Measurements from ENCODE around the gene CBLB. TPM values are rescaled to one million over a fixed set of nuclear protein-coding genes. Genes with fewer than 3 reads are reported as not detected.

Gene CBLB
- total RNA-seq, 1 experiment from 2014 or later: 8.6 TPM

DNA sequence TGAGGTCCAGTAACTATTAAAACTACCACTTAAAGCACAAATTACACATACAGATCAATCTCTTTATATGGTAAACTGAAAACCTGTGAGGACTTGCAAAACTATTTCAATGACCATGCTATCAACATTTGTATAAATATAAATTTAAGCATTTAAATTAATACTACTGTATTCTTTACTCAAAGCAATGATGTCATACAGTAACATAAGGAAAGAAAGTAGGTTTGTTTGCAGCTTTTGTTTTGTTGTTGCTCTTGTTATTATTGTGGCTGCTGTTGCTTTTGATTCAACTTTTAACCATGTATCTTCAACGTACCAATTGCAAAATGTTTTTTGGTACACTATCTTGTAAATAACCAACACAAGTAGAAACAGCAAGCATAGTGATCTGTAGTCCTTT is 22.0 kb downstream of the CBLB start:
- CTCF ChIA-PET: no interaction called here
- H3K36me3 ChIP-seq (ENCODE audit: control insufficient read depth, insufficient read depth, low read length): no peaks in the 10 kb centered on the region; the same call in 1 of the 2 replicates
- no peaks in the 10 kb centered on the region for H3K27me3 ChIP-seq (ENCODE audit: control insufficient read depth, insufficient read depth, low read length)
- in situ Hi-C loops (cut with HindIII; ENCODE audit: low pct_unique_long_range_greater_than_20kb, low sequenced_read_pairs) (no loop called here), intact Hi-C loops (cut with micrococcal nuclease; ENCODE audit: unreplicated experiment) (no loop called here)
- no peak overlapping the region; the same call in 1 of the 2 replicates for H3K27ac ChIP-seq (ENCODE audit: low read length)
- no peak for DNase-seq (ENCODE audit: low read depth, low spot score)
- no peaks in the 10 kb centered on the region for H3K9me3 ChIP-seq (ENCODE audit: control insufficient read depth, insufficient read depth, low read depth, low read length)
- POLR2A ChIA-PET: no interaction called here
- no TSS peak for BruUV-seq (replicated peaks)
- no peaks in the 10 kb centered on the region; the same call in 1 of the 2 replicates for H3K4me1 ChIP-seq (ENCODE audit: control insufficient read depth, insufficient read depth, low read length)
- TF ChIP-seq, protein P1, sequence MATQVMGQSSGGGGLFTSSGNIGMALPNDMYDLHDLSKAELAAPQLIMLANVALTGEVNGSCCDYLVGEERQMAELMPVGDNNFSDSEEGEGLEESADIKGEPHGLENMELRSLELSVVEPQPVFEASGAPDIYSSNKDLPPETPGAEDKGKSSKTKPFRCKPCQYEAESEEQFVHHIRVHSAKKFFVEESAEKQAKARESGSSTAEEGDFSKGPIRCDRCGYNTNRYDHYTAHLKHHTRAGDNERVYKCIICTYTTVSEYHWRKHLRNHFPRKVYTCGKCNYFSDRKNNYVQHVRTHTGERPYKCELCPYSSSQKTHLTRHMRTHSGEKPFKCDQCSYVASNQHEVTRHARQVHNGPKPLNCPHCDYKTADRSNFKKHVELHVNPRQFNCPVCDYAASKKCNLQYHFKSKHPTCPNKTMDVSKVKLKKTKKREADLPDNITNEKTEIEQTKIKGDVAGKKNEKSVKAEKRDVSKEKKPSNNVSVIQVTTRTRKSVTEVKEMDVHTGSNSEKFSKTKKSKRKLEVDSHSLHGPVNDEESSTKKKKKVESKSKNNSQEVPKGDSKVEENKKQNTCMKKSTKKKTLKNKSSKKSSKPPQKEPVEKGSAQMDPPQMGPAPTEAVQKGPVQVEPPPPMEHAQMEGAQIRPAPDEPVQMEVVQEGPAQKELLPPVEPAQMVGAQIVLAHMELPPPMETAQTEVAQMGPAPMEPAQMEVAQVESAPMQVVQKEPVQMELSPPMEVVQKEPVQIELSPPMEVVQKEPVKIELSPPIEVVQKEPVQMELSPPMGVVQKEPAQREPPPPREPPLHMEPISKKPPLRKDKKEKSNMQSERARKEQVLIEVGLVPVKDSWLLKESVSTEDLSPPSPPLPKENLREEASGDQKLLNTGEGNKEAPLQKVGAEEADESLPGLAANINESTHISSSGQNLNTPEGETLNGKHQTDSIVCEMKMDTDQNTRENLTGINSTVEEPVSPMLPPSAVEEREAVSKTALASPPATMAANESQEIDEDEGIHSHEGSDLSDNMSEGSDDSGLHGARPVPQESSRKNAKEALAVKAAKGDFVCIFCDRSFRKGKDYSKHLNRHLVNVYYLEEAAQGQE (IDR thresholded peaks at IDR 0.05; ENCODE audit: insufficient read depth in 1 of 2, low read depth in 2 of 2, low read length in 1 of 2): no peak
- TF ChIP-seq POLR2AphosphoS5 (IDR thresholded peaks at IDR 0.05; ENCODE audit: low read depth, low read length) (no peak), SIN3A (IDR thresholded peaks at IDR 0.05; ENCODE audit: borderline replicate concordance, insufficient read depth, low read depth, low read length) (no peak)
- ATAC-seq: no peak
- H3K4me3 ChIP-seq (ENCODE audit: low read depth in 2 of 2, low read length in 2 of 2): no peak overlapping the region

DNA sequence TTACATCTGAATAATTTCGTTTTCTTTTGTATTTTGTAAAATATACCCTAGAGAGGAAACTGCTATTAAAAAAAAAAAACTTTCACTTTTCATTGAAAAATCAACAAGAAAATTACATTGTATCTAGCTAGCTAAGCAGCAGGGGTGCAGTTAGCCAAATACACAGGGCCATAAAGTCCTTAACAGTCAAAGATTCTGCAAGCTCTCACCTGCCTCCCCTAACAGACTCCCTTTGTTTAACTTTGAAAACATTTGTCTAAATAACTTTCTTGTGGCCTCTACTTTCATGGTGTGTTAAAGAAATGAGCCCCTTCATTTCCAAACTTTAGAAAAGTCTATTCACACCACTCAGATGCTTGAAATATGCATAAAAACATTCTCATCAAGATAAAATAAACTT is 23.3 kb downstream of the CBLB start:
- Histone ChIP-seq H3K4me3 (ENCODE audit: low read depth in 2 of 2, low read length in 2 of 2) (no peak overlapping the region), H3K27ac (ENCODE audit: low read length) (no peak overlapping the region), H3K27me3 (ENCODE audit: control insufficient read depth, insufficient read depth, low read length) (no peaks in the 10 kb centered on the region), H3K36me3 (ENCODE audit: control insufficient read depth, insufficient read depth, low read length) (no peaks in the 10 kb centered on the region; the same call in 1 of the 2 replicates), H3K4me1 (ENCODE audit: control insufficient read depth, insufficient read depth, low read length) (no peaks in the 10 kb centered on the region; the same call in 1 of the 2 replicates), H3K9me3 (ENCODE audit: control insufficient read depth, insufficient read depth, low read depth, low read length) (no peaks in the 10 kb centered on the region)
- intact Hi-C loops (cut with micrococcal nuclease; ENCODE audit: unreplicated experiment) (no loop called here), in situ Hi-C loops (cut with HindIII; ENCODE audit: low pct_unique_long_range_greater_than_20kb, low sequenced_read_pairs) (no loop called here)
- TF ChIP-seq, protein P1 (IDR thresholded peaks at IDR 0.05; ENCODE audit: insufficient read depth in 1 of 2, low read depth in 2 of 2, low read length in 1 of 2): no peak
- TF ChIP-seq TCF7L2 (IDR thresholded peaks at IDR 0.05; ENCODE audit: low read depth, low read length) (no peak), SIN3A (IDR thresholded peaks at IDR 0.05; ENCODE audit: borderline replicate concordance, insufficient read depth, low read depth, low read length) (no peak), POLR2AphosphoS5 (IDR thresholded peaks at IDR 0.05; ENCODE audit: low read depth, low read length) (no peak), CTCF (IDR thresholded peaks at IDR 0.05) (no peak)
- no peak for DNase-seq (ENCODE audit: low read depth, low spot score)
- BruUV-seq (replicated peaks): no TSS peak
- ATAC-seq: no peak
- POLR2A ChIA-PET: no interaction called here
- CTCF ChIA-PET: no interaction called here
